Type B pancreatic cell (in vitro differentiated cells): ENCODE results near the gene DSP. TPM values are rescaled to one million over a fixed set of nuclear protein-coding genes. Genes with fewer than 3 reads are reported as not detected.
A peak's percentile ranks its signal among the peaks of the same experiment; 100 is the strongest.

ENCODE experiments used
- DNase-seq: peaks from one replicate; pipeline ENCODE4 v3.0.0; 2021; ENCODE audit warnings: mixed read lengths; ENCODE audit not compliant: unreplicated experiment; ENCODE audit errors: extremely low spot score
- H3K27ac Mint-ChIP-seq: 2 replicates; pipeline ENCODE4 v1.8.0; 2021; ENCODE audit warnings: mild to moderate bottlenecking, mixed read lengths
- H3K27me3 Mint-ChIP-seq: 2 replicates; pipeline ENCODE4 v1.8.0; 2021; ENCODE audit warnings: mixed read lengths
- H3K36me3 Mint-ChIP-seq: 2 replicates; pipeline ENCODE4 v1.8.0; 2021; ENCODE audit warnings: mixed read lengths
- H3K4me1 Mint-ChIP-seq: one replicate; pipeline ENCODE4 v1.8.0; 2021; ENCODE audit warnings: mixed read lengths; ENCODE audit not compliant: unreplicated experiment
- H3K4me3 Mint-ChIP-seq: 2 replicates; pipeline ENCODE4 v1.8.0; 2021; ENCODE audit warnings: mild to moderate bottlenecking, mixed read lengths
- H3K9me3 Mint-ChIP-seq: 2 replicates; pipeline ENCODE4 v1.8.0; 2021; ENCODE audit warnings: mixed read lengths
- total RNA-seq: library from RNA; stranded (reverse); gene quantifications from 2 replicates; pipeline ENCODE4 v1.2.1, GENCODE V29; 2021; ENCODE audit warnings: low replicate concordance
- TF ChIP-seq, protein P1 (sequence below): fragments of 200-600 bp; sonication (generic); conservative IDR thresholded peaks from 2 replicates; pipeline ENCODE4 v1.5.0; 2021; ENCODE audit warnings: antibody characterized with exemption, mild to moderate bottlenecking

Gene DSP
- total RNA-seq, 1 donor from 2014 or later: 210 TPM

DNA sequence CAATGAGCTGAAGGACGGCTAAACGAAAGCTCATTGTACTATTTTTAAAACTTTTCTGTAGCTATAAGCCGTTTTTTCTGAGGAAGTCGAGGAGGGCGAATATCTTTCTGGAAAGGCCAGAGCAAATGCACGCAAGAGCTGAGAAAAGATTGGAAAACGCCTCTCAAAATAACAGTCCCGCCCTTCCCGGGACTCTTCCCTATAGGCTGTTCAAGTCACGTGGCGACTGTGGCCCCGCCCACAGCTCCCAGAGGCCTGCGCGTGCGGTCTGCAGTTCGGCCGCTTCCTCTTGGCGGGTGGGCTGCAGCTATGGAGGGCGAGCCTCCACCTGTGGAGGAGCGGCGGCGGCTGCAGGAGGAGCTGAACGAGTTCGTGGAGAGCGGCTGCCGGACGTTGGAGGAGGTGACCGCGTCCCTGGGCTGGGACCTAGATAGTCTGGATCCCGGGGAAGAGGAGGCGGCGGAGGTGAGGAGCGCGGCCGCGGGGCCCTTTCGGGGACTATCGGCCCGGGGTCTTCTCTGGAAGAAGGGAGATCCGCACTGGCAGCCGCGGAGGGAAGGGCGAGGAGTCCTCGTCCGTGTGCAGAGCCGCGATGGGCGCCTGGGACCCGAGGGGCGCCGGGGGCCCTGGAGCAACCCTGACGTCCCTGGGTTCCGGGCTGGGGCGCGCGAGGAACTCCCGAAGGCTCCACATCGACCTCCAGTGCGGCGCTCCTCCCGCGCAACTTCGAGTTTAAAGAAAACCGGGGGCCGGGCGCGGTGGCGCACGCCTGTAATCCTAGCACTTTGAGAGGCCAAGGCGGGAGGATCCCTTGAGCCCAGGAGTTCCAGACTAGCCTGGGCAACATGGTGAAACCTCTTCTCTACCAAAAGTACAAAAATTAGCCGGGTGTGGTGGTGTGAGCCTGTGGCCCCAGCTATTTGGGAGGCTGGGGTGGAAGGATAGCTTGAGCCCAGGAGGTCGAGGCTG lies 48.8 kb downstream of the DSP start, which contains the start of gene SNRNP48:
SNRNP48 (plus strand) TSS at position 250 of the 969 bp plus-strand sequence; CDS start at position 310, 60 bp downstream.
- H3K27me3 Mint-ChIP-seq: no peaks in the 10 kb centered on the region
- peak within 1 kb of the TSS; percentile 100 for H3K4me3 Mint-ChIP-seq
- TF ChIP-seq, protein P1, sequence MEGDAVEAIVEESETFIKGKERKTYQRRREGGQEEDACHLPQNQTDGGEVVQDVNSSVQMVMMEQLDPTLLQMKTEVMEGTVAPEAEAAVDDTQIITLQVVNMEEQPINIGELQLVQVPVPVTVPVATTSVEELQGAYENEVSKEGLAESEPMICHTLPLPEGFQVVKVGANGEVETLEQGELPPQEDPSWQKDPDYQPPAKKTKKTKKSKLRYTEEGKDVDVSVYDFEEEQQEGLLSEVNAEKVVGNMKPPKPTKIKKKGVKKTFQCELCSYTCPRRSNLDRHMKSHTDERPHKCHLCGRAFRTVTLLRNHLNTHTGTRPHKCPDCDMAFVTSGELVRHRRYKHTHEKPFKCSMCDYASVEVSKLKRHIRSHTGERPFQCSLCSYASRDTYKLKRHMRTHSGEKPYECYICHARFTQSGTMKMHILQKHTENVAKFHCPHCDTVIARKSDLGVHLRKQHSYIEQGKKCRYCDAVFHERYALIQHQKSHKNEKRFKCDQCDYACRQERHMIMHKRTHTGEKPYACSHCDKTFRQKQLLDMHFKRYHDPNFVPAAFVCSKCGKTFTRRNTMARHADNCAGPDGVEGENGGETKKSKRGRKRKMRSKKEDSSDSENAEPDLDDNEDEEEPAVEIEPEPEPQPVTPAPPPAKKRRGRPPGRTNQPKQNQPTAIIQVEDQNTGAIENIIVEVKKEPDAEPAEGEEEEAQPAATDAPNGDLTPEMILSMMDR: no peak
- peaks cover 10% of the 10 kb centered on the region for H3K36me3 Mint-ChIP-seq
- H3K9me3 Mint-ChIP-seq: no peaks in the 10 kb centered on the region
- peak; percentile 92 for DNase-seq
- H3K27ac Mint-ChIP-seq: peak within 1 kb of the TSS; percentile 94
- peaks cover 34% of the 10 kb centered on the region for H3K4me1 Mint-ChIP-seq

DNA sequence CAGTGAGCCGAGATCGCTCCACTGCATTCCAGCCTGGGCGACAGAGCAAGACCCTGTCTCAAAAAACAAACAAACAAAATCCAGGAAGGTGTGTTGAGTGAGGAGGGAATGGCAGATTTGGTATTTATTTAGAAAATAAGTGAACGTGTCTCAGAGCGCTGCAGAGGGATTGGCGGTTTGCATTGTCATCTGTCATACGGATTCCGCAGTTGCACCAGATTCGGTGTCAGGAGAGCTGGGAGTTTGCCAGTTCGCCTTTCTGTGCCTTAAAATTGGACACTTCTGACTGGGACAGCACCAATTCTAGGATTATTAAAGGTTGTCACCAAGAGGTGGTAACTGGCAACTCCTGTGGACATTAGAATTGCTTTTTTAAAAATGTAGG lies 49.4 kb downstream of the DSP start:
- Mint-ChIP-seq H3K36me3 (peaks cover 10% of the 10 kb centered on the region), H3K4me3 (peak overlapping the region; percentile 100), H3K27me3 (no peaks in the 10 kb centered on the region), H3K27ac (peak overlapping the region; percentile 86), H3K9me3 (no peaks in the 10 kb centered on the region), H3K4me1 (peaks cover 34% of the 10 kb centered on the region)
- TF ChIP-seq, protein P1: no peak
- DNase-seq: no peak

DNA sequence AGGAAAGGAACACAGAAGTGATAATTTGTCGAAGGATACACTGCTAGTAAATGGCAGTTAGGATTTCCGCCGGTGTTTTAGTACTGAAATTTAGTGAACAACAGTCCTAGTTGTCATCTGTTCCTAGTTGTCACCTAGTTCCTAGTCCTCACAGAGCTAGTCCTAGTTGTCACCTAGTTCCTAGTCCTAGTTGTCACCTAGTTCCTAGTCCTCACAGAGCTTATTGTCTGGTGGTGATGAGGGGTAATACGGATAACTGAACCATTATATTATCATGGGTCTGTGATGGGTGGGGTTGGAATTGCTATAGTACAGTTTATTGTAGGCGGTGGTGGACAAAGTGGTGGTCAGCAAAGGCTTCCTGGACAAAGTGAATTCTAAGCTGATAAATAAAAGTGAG lies 50.3 kb downstream of the DSP start:
- Mint-ChIP-seq H3K36me3 (peaks cover 10% of the 10 kb centered on the region), H3K27me3 (no peaks in the 10 kb centered on the region), H3K9me3 (no peaks in the 10 kb centered on the region), H3K27ac (no peak overlapping the region), H3K4me3 (peak overlapping the region; percentile 100), H3K4me1 (peaks cover 34% of the 10 kb centered on the region)
- no peak for DNase-seq
- TF ChIP-seq, protein P1: no peak

DNA sequence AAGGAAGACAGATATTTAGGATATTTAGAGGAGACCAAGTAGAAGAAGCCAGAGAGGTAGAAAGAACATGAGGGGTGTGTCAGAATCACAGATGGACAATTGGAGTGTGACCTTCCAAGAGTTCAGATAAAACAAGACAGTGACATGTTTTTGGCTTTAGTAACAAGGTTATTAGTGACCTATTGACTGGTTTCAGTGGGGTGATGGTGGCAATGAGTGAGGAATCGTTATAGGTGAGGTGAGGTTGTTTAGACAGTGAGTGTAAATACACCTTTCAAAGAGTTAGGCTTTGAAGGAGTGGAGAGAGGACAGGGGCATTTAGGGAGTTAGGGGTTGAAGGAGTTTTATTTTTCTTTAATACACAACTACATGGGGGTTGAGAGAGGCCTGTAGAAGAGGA lies 51.8 kb downstream of the DSP start:
- Mint-ChIP-seq H3K27ac (no peak overlapping the region), H3K27me3 (no peaks in the 10 kb centered on the region), H3K9me3 (no peaks in the 10 kb centered on the region), H3K4me1 (peaks cover 30% of the 10 kb centered on the region), H3K36me3 (peaks cover 14% of the 10 kb centered on the region), H3K4me3 (no peak overlapping the region)
- TF ChIP-seq, protein P1: no peak
- DNase-seq: no peak

DNA sequence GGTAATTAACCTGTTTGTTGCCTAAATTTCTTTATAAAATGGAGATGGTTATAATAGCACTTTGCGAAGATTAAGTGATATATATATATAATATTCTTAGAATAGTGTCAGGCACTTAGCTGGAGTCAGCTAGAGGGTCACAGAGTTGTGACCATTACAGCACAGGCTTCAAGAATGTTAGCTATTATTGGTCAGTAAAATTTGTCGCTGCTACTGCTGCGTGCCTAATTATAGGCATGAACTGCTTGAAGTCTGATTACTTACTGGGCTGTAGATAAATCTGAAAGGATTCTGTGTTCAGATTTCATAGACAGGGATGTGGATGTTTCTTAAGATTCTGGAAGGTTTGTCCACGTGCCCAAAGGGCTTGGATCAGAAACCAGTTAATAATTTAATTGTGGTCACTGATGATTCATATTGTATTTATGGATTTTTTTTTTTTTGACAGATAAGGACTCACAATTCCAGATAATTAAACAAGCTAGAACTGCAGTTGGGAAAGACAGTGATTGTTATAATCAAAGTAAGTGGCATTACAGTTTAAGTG lies 53.2 kb downstream of the DSP start:
- TF ChIP-seq, protein P1: no peak
- H3K9me3 Mint-ChIP-seq: no peaks in the 10 kb centered on the region
- H3K27ac Mint-ChIP-seq: no peak overlapping the region
- peaks cover 19% of the 10 kb centered on the region for H3K36me3 Mint-ChIP-seq
- no peak overlapping the region for H3K4me3 Mint-ChIP-seq
- H3K4me1 Mint-ChIP-seq: peaks cover 25% of the 10 kb centered on the region
- DNase-seq: no peak
- H3K27me3 Mint-ChIP-seq: no peaks in the 10 kb centered on the region
